Sigmoid colon (tissue), 7 donors: ENCODE data around the gene BCAN. TPM values are rescaled to one million over a fixed set of nuclear protein-coding genes. Genes with fewer than 3 reads are reported as not detected.
A peak's percentile ranks its signal among the peaks of the same experiment; 100 is the strongest.

Experiments
- DNase-seq: peaks from one replicate; pipeline ENCODE4 v3.0.0-alpha.2; 2019
- H3K27ac ChIP-seq, 4 donors: fragments of 200-600 bp; sonication (generic); one replicate each; pipeline ENCODE4 v1.5.1; 2016 to 2019; ENCODE audit warnings: mild to moderate bottlenecking in 1 of 4
- H3K27me3 ChIP-seq, 3 donors: fragments of 200-600 bp; sonication (generic); one replicate each; pipeline ENCODE4 v1.5.1; 2019; ENCODE audit warnings: mild to moderate bottlenecking in 1 of 3
- H3K36me3 ChIP-seq, 4 donors: fragments of 200-600 bp; sonication (generic); one replicate each; pipeline ENCODE4 v1.5.1; 2016 to 2019
- H3K4me1 ChIP-seq, 4 donors: fragments of 200-600 bp; sonication (generic); one replicate each; pipeline ENCODE4 v1.5.1; 2017 to 2019
- H3K4me3 ChIP-seq, 4 donors: fragments of 200-600 bp; sonication (generic); one replicate each; pipeline ENCODE4 v1.5.1; 2017 to 2019; ENCODE audit warnings: mild to moderate bottlenecking in 2 of 4, moderate library complexity in 1 of 4
- H3K9me3 ChIP-seq, 4 donors: fragments of 200-600 bp in 3 of 4; sonication (generic) in 3 of 4; one replicate each; pipeline versions ENCODE4 v1.5.1 to v1.6.1; 2013 to 2019
- EP300 ChIP-seq, 4 donors: sonication (generic); formaldehyde crosslinking; IDR thresholded peaks; one replicate each; pipeline ENCODE4 v1.6.1; 2017; ENCODE audit warnings: antibody characterized with exemption in 4 of 4
- POLR2A ChIP-seq, 2 donors: fragments of 450-650 bp; IDR thresholded peaks; one replicate each; pipeline ENCODE4 v1.6.1; 2016; ENCODE audit warnings: antibody characterized with exemption in 2 of 2, mild to moderate bottlenecking in 2 of 2, moderate library complexity in 2 of 2
- POLR2AphosphoS5 ChIP-seq, 4 donors: sonication (generic); formaldehyde crosslinking; IDR thresholded peaks; one replicate each; pipeline ENCODE4 v1.6.1; 2017; ENCODE audit warnings: antibody characterized with exemption in 4 of 4
- whole genome bisulfite sequencing, 2 donors: extraction: QIAGEN DNeasy Blood & Tissue Kit; methylation state at CpG; one replicate each; pipeline ENCODE4 v1.1.7; 2013; 5-methylcytosine and 5-hydroxymethylcytosine counted together
- intact Hi-C: fragments of 100-400 bp; cut with DNase I; formaldehyde crosslinking; loops from one replicate; pipeline ENCODE4 v1.15.1; 2023
- polyA plus RNA-seq, 3 donors: library from polyadenylated mRNA; stranded (reverse); fragments of 200-250 nt; gene quantifications; one replicate each; pipeline ENCODE4 v1.2.3, GENCODE V29; 2013
- total RNA-seq, 4 donors: library from RNA; depleted of rRNA; stranded (reverse); fragments of >200 nt; gene quantifications; one replicate each; pipeline ENCODE4 v1.1.0, GENCODE V29; 2016
- TF ChIP-seq, protein P1 (sequence below), 4 experiments: fragments of 450-650 bp in 3 of 4; fragments of 200-600 bp in 1 of 4; IDR thresholded peaks; one replicate each; pipeline ENCODE4 v1.5.1; 2016 to 2019; ENCODE audit warnings: antibody characterized with exemption in 4 of 4, mild to moderate bottlenecking in 3 of 4, moderate library complexity in 2 of 4
- donor health status: healthy with polysubstance abuse.
- donor health status: Bipolar disorder and iron deficiency.
- donor health status: healthy.

Gene BCAN
- total and polyA plus RNA-seq, 7 donors = 0.12 to 2.9 (median 2.1) TPM; not detected in 3

DNA sequence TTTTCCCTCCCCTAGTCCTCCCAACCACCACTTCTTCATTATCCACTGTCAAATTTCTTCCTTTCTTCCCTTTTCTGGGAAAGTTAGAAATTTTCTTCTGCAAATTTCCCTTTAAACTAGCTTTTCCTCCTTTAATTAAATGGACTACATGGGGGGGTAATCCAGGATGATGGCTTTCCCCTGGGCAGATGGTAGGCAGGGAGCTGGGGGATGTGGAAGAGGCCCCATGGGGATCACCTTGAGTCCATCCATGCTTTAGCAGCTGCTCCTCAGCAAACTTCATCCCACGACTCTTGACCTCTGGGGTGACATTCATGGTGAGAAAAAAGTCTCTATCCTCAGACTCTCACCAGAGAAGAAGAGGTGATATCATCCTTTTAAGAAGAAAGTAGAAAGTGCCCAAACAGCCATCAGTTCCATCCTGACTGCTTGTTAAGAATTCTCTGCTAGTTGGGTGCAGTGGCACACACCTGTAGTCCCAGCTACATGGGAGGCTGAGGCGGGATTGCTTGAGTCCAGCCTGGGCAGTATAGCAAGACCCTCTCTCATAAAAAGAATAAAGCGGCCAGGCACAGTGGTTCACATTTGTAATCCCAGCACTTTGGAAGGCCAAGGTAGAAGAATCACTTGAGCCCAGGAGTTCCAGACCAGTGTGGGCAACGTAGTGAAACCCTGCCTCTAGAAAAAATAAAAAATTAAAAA is 43.0 kb upstream of the BCAN start:
- H3K27me3 ChIP-seq = no peaks in the 10 kb centered on the region
- peaks cover 0 to 49% (median 16%) of the 10 kb centered on the region in 4 donors for H3K36me3 ChIP-seq
- 89 to 96% methylated on average over 4 of the region's 4 CpGs for WGBS, 2 donors
- H3K27ac ChIP-seq = no peak overlapping the region
- TF ChIP-seq, protein P1, sequence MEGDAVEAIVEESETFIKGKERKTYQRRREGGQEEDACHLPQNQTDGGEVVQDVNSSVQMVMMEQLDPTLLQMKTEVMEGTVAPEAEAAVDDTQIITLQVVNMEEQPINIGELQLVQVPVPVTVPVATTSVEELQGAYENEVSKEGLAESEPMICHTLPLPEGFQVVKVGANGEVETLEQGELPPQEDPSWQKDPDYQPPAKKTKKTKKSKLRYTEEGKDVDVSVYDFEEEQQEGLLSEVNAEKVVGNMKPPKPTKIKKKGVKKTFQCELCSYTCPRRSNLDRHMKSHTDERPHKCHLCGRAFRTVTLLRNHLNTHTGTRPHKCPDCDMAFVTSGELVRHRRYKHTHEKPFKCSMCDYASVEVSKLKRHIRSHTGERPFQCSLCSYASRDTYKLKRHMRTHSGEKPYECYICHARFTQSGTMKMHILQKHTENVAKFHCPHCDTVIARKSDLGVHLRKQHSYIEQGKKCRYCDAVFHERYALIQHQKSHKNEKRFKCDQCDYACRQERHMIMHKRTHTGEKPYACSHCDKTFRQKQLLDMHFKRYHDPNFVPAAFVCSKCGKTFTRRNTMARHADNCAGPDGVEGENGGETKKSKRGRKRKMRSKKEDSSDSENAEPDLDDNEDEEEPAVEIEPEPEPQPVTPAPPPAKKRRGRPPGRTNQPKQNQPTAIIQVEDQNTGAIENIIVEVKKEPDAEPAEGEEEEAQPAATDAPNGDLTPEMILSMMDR (IDR thresholded peaks at IDR 0.05) = no peak
- TF ChIP-seq EP300 (IDR thresholded peaks at IDR 0.05) = no peak
- TF ChIP-seq POLR2AphosphoS5 (IDR thresholded peaks at IDR 0.05) = no peak
- no peak for TF ChIP-seq POLR2A (IDR thresholded peaks at IDR 0.05)
- H3K4me1 ChIP-seq = peaks cover 0 to 20% (median 18%) of the 10 kb centered on the region in 4 donors
- no peaks in the 10 kb centered on the region for H3K9me3 ChIP-seq
- intact Hi-C loops = no loop called here
- DNase-seq = no peak
- H3K4me3 ChIP-seq = no peak overlapping the region

GRCh38 chr1:156599811-156600210 is 42.1 kb upstream of the BCAN start:
- H3K27ac ChIP-seq = no peak overlapping the region
- no peak for DNase-seq
- TF ChIP-seq, protein P1 (IDR thresholded peaks at IDR 0.05) = no peak
- no peak for TF ChIP-seq POLR2A (IDR thresholded peaks at IDR 0.05)
- no peak for TF ChIP-seq EP300 (IDR thresholded peaks at IDR 0.05)
- TF ChIP-seq POLR2AphosphoS5 (IDR thresholded peaks at IDR 0.05) = no peak

GRCh38 chr1:156600733-156601121 is 41.2 kb upstream of the BCAN start:
- intact Hi-C loops = loop anchor here (2.0 kb wide), 2 partner anchors 120 to 144 kb away; no protein-coding TSS in a partner anchor
- no peaks in the 10 kb centered on the region for H3K9me3 ChIP-seq
- H3K4me3 ChIP-seq = peak overlapping the region; percentile 65 to 73 (median 65)
- TF ChIP-seq EP300 (IDR thresholded peaks at IDR 0.05) = no peak
- TF ChIP-seq, protein P1 (IDR thresholded peaks at IDR 0.05) = no peak
- 2% methylated on average over 13 of the region's 13 CpGs for WGBS, 2 donors
- H3K4me1 ChIP-seq = peaks cover 0 to 20% (median 18%) of the 10 kb centered on the region in 4 donors
- DNase-seq = no peak
- H3K27me3 ChIP-seq = no peaks in the 10 kb centered on the region
- peak overlapping the region; percentile 79 to 84 (median 82) for H3K27ac ChIP-seq
- peaks cover 0 to 32% (median 11%) of the 10 kb centered on the region in 4 donors for H3K36me3 ChIP-seq

More at GRCh38 chr1:156599811-156600210, 42.1 kb upstream of the BCAN start:
- H3K4me1 ChIP-seq = peaks cover 0 to 20% (median 18%) of the 10 kb centered on the region in 4 donors
- intact Hi-C loops = loop anchor here (2.0 kb wide), 2 partner anchors 119 to 143 kb away; no protein-coding TSS in a partner anchor
- no peaks in the 10 kb centered on the region for H3K9me3 ChIP-seq
- WGBS, 2 donors = 64 to 72% methylated on average over 3 of the region's 3 CpGs
- no peak overlapping the region for H3K4me3 ChIP-seq
- H3K27me3 ChIP-seq = no peaks in the 10 kb centered on the region
- peaks cover 0 to 41% (median 13%) of the 10 kb centered on the region in 4 donors for H3K36me3 ChIP-seq

GRCh38 chr1:156601122-156601830 is 40.6 kb upstream of the BCAN start, which contains the start of gene GPATCH4:
TSS of gene GPATCH4 (minus strand) at chr1:156601479.
- intact Hi-C loops = loop anchor here (2.0 kb wide), 2 partner anchors 120 to 144 kb away; no protein-coding TSS in a partner anchor

More at GRCh38 chr1:156601122-156601830, 40.6 kb upstream of the BCAN start, which contains the start of gene GPATCH4:
- Histone ChIP-seq H3K4me3 (peak within 1 kb of the TSS; percentile 65 to 73 (median 65)), H3K9me3 (no peaks in the 10 kb centered on the region), H3K4me1 (peaks cover 0 to 20% (median 18%) of the 10 kb centered on the region in 4 donors), H3K36me3 (peaks cover 0 to 26% (median 8%) of the 10 kb centered on the region in 4 donors), H3K27ac (peak within 1 kb of the TSS; percentile 79 to 84 (median 82)), H3K27me3 (no peaks in the 10 kb centered on the region)
- whole genome bisulfite sequencing, 2 donors = 0% methylated on average over 35 of the region's 35 CpGs
- TF ChIP-seq POLR2AphosphoS5 (IDR thresholded peaks at IDR 0.05) = peak in 3 of 4 donors; percentile 62 to 70 (median 70)
- TF ChIP-seq POLR2A (IDR thresholded peaks at IDR 0.05) = no peak
- TF ChIP-seq, protein P1 (IDR thresholded peaks at IDR 0.05) = no peak
- peak in 2 of 4 donors; percentile 4 to 8 for TF ChIP-seq EP300 (IDR thresholded peaks at IDR 0.05)
- peak; percentile 91 for DNase-seq
